IMR-90 (cell line): Measurements from ENCODE around the gene PNP. TPM values are rescaled to one million over a fixed set of nuclear protein-coding genes. Genes with fewer than 3 reads are reported as not detected.
"Not testable (repeated sequence)": the region's sequence is repeated elsewhere in the genome, so short reads cannot be mapped to it uniquely, and the experiment has no call there.

Experiments used
- ATAC-seq: fragments of 200-7000 bp; cut with Tn5 transposase; 2 replicates; pipeline ENCODE4 v1.9.1; 2020; ENCODE audit warnings: low read depth, mild to moderate bottlenecking, moderate library complexity
- BruUV-seq: library from RNA; stranded (reverse); fragments of 400-500 nt; replicated peaks from 2 replicates; lab custom pipeline; 2021; lab: Mats Ljungman, UMichigan
- CTCF ChIA-PET: fragments of 300-600 bp; formaldehyde crosslinking; extraction: SDS; loops from one replicate; lab custom pipeline; 2021; ENCODE audit warnings: antibody characterized with exemption; lab: Yijun Ruan, JAX
- POLR2A ChIA-PET: fragments of 300-600 bp; sonication (Branson Sonifier 250); formaldehyde crosslinking; loops from one replicate; lab custom pipeline; 2022; ENCODE audit warnings: antibody characterized with exemption; ENCODE audit not compliant: unreplicated experiment; lab: Charles Lee
- DNase-seq: peaks from one replicate; pipeline ENCODE4 v3.0.0; 2013
- H2AFZ ChIP-seq: replicated peaks from 2 replicates; pipeline ENCODE3; 2013; ENCODE audit warnings: low read length, mild to moderate bottlenecking; ENCODE audit not compliant: poor library complexity
- H2AK5ac ChIP-seq: 2 replicates; pipeline ENCODE4 v1.6.1; 2013; ENCODE audit warnings: low read depth, low read length, inconsistent platforms
- H2AK9ac ChIP-seq: replicated peaks from 2 replicates; pipeline ENCODE3; 2013; ENCODE audit warnings: mild to moderate bottlenecking, low read depth, low read length, moderate library complexity; ENCODE audit not compliant: poor library complexity
- H2BK120ac ChIP-seq: 2 replicates; pipeline ENCODE4 v1.6.1; 2013; ENCODE audit warnings: low read depth, low read length, inconsistent platforms
- H2BK15ac ChIP-seq: 3 replicates; pipeline ENCODE4 v1.6.1; 2013; ENCODE audit warnings: low read depth, low read length, inconsistent platforms
- H2BK20ac ChIP-seq: 2 replicates; pipeline ENCODE4 v1.6.1; 2013; ENCODE audit warnings: low read depth, mild to moderate bottlenecking, inconsistent platforms, low read length, moderate library complexity
- H2BK5ac ChIP-seq: 2 replicates; pipeline ENCODE4 v1.6.1; 2013; ENCODE audit warnings: mild to moderate bottlenecking, low read depth, low read length, inconsistent platforms; ENCODE audit not compliant: poor library complexity, severe bottlenecking
- H3K14ac ChIP-seq: replicated peaks from 2 replicates; pipeline ENCODE4 v1.6.1; 2013; ENCODE audit warnings: low read depth, low read length, inconsistent platforms
- H3K18ac ChIP-seq: 2 replicates; pipeline ENCODE4 v1.6.1; 2013; ENCODE audit warnings: low read depth, low read length, control low read depth
- H3K23ac ChIP-seq: 2 replicates; pipeline ENCODE4 v1.6.1; 2013; ENCODE audit warnings: low read depth, low read length, inconsistent platforms
- H3K27ac ChIP-seq: 2 replicates; pipeline ENCODE4 v1.5.1; 2013; ENCODE audit warnings: mild to moderate bottlenecking, control low read depth, low read length; ENCODE audit not compliant: insufficient read depth
- H3K27me3 ChIP-seq: 2 replicates; pipeline ENCODE4 v1.6.1; 2013; ENCODE audit warnings: low read length; ENCODE audit not compliant: control insufficient read depth, insufficient read depth
- H3K36me3 ChIP-seq: 2 replicates; pipeline ENCODE4 v1.6.1; 2013; ENCODE audit warnings: low read length, mixed read lengths; ENCODE audit not compliant: control insufficient read depth, insufficient read depth
- H3K4ac ChIP-seq: 2 replicates; pipeline ENCODE4 v1.6.1; 2013; ENCODE audit warnings: low read depth, low read length, inconsistent platforms
- H3K4me1 ChIP-seq: 2 replicates; pipeline ENCODE4 v1.6.1; 2013; ENCODE audit warnings: low read length, mixed read lengths; ENCODE audit not compliant: control insufficient read depth, insufficient read depth
- H3K4me2 ChIP-seq: 2 replicates; pipeline ENCODE4 v1.6.1; 2013; ENCODE audit warnings: low read depth, mild to moderate bottlenecking, control low read depth, low read length, moderate library complexity
- H3K4me3 ChIP-seq: 2 replicates; pipeline ENCODE4 v1.5.1; 2013; ENCODE audit warnings: low read depth, mild to moderate bottlenecking, control low read depth, low read length, moderate library complexity; ENCODE audit not compliant: insufficient read depth
- H3K56ac ChIP-seq: 2 replicates; pipeline ENCODE4 v1.6.1; 2013; ENCODE audit warnings: low read length, inconsistent platforms; ENCODE audit not compliant: insufficient read depth; ENCODE audit errors: extremely low read depth
- H3K79me1 ChIP-seq, 2 experiments: 2 replicates each; pipeline ENCODE4 v1.6.1; 2013; ENCODE audit warnings: low read length in 2 of 2, inconsistent platforms in 1 of 2, low read depth in 1 of 2
- H3K9ac ChIP-seq: 2 replicates; pipeline ENCODE4 v1.6.1; 2013; ENCODE audit warnings: low read depth, low read length, control low read depth
- H3K9me1 ChIP-seq: 2 replicates; pipeline ENCODE4 v1.6.1; 2013; ENCODE audit warnings: low read length, inconsistent platforms; ENCODE audit not compliant: insufficient read depth
- H3K9me3 ChIP-seq: 2 replicates; pipeline ENCODE4 v1.6.1; 2013; ENCODE audit warnings: low read length; ENCODE audit not compliant: control insufficient read depth, insufficient read depth
- H4K20me1 ChIP-seq: 2 replicates; pipeline ENCODE4 v1.6.1; 2013; ENCODE audit warnings: low read length, inconsistent platforms; ENCODE audit not compliant: insufficient read depth
- H4K5ac ChIP-seq: 2 replicates; pipeline ENCODE4 v1.6.1; 2013; ENCODE audit warnings: mild to moderate bottlenecking, low read depth, low read length, control low read depth
- H4K8ac ChIP-seq, 2 experiments: 2 replicates each; pipeline ENCODE4 v1.6.1; 2013; ENCODE audit warnings: low read depth in 2 of 2, low read length in 2 of 2, control low read depth in 1 of 2, inconsistent platforms in 1 of 2
- H4K91ac ChIP-seq: 2 replicates; pipeline ENCODE4 v1.6.1; 2013; ENCODE audit warnings: low read depth, low read length, inconsistent platforms; ENCODE audit not compliant: insufficient read depth
- whole genome bisulfite sequencing, 2 experiments: methylation state at CpG; one replicate each; pipeline versions ENCODE4 v1.1.5 to v1.1.7; 2013; ENCODE audit warnings: missing lambda C conversion rate in 2 of 2; ENCODE audit not compliant: insufficient read length in 1 of 2; ENCODE audit errors: extremely low coverage in 2 of 2; 5-methylcytosine and 5-hydroxymethylcytosine counted together
- dilution Hi-C: fragments of 300-500 bp; cut with HindIII; formaldehyde crosslinking; loops from one replicate; pipeline ENCODE4 v1.14.3; 2018; ENCODE audit warnings: low sequenced_read_pairs; ENCODE audit not compliant: unreplicated experiment
- in situ Hi-C: fragments of 300-500 bp; cut with MboI; formaldehyde crosslinking; loops from 3 replicates; pipeline ENCODE4 v1.14.3; 2019; ENCODE audit warnings: low sequenced_read_pairs, inconsistent platforms, mixed read lengths
- intact Hi-C: fragments of 100-400 bp; cut with micrococcal nuclease; formaldehyde crosslinking; loops from 2 replicates; pipeline ENCODE4 v1.10.0; 2022
- polyA plus RNA-seq, 3 experiments: library from polyadenylated mRNA; depleted of rRNA; stranded (reverse); fragments of >200 nt; gene quantifications; 2 replicates each; pipeline ENCODE4 v1.2.3, GENCODE V29; 2012; ENCODE audit warnings: low replicate concordance in 1 of 3
- total RNA-seq: library from RNA; depleted of rRNA; stranded (reverse); fragments of >200 nt; gene quantifications from 2 replicates; pipeline ENCODE4 v1.2.3, GENCODE V29; 2012

PNP gene
- total and polyA plus RNA-seq, 2 of the 4 experiments (the other 2 are of a cell fraction): 53.4 to 68.8 TPM

DNA sequence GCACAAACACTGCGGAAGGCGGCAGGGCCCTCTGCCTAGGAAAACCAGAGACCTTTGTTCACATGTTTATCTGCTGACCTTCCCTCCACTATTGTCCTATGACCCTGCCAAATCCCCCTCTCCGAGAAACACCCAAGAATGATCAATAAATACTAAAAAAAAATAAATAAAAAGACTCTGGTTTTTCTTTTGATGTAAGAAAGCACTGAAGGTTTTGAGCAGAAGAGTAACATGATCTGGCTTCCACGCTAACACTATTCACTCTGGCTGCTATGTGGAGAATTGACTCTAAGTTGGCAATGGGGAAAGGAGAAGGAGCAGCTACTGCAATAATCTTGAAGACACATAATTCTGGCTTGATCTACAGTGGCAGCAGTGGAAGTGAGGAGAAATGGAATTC is 25.6 kb upstream of the PNP start:
- H3K56ac ChIP-seq, H2BK15ac ChIP-seq, H3K9ac ChIP-seq, H2AK9ac ChIP-seq, H2BK20ac ChIP-seq, BruUV-seq, H4K8ac ChIP-seq, H4K20me1 ChIP-seq, H3K27me3 ChIP-seq, H3K79me1 ChIP-seq, H2BK5ac ChIP-seq, H3K9me1 ChIP-seq, H3K4me1 ChIP-seq, H4K91ac ChIP-seq, H3K18ac ChIP-seq, in situ Hi-C loops, H3K4me2 ChIP-seq, POLR2A ChIA-PET, H3K27ac ChIP-seq, H3K4me3 ChIP-seq, H2AK5ac ChIP-seq, H2AFZ ChIP-seq, H3K23ac ChIP-seq, ATAC-seq, H3K4ac ChIP-seq, H4K5ac ChIP-seq, H3K9me3 ChIP-seq, H3K14ac ChIP-seq, DNase-seq, dilution Hi-C loops, CTCF ChIA-PET, H2BK120ac ChIP-seq: not testable (repeated sequence)
- 100% methylated on average over 1 of the region's 4 CpGs; no CpG with 5 or more reads in 1 of the 2 experiments for WGBS, 2 experiments
- H3K36me3 ChIP-seq: peaks cover 23% of the 10 kb centered on the region
- intact Hi-C loops: loop anchor here (10.0 kb wide), 1 partner anchor 79 kb away; no protein-coding TSS in a partner anchor
